H1 (cell line): Measurements from ENCODE around the gene ZNF695. TPM values are rescaled to one million over a fixed set of nuclear protein-coding genes. Genes with fewer than 3 reads are reported as not detected.

Experiments
- CTCF ChIP-seq, 3 experiments: IDR thresholded peaks; 1 replicate in 2 of 3; 2 replicates in 1 of 3; pipeline versions ENCODE4 v1.5.1 to v1.6.1; 2011; ENCODE audit warnings: low read length in 3 of 3, mild to moderate bottlenecking in 3 of 3, inconsistent platforms in 2 of 3, low read depth in 1 of 3, moderate library complexity in 1 of 3; ENCODE audit not compliant: insufficient read depth in 1 of 3; ENCODE audit errors: control extremely low read depth in 1 of 3
- MAX ChIP-seq: IDR thresholded peaks from 2 replicates; pipeline ENCODE4 v1.6.1; 2012; ENCODE audit warnings: inconsistent platforms
- polyA plus RNA-seq, 7 experiments: library from polyadenylated mRNA; depleted of rRNA in 3 of 7; stranded (reverse) in 5 of 7; unstranded in 2 of 7; fragments of >200 nt in 5 of 7; fragments of 200-250 nt in 2 of 7; gene quantifications; 1 replicate in 5 of 7; 2 replicates in 1 of 7; 4 replicates in 1 of 7; pipeline versions ENCODE4 v1.2.1 to v1.2.3, GENCODE V29; 2011 to 2013; ENCODE audit warnings: missing spikeins in 2 of 7, mixed read lengths in 2 of 7
- total RNA-seq: library from RNA; stranded (reverse); fragmentation: NEBNext Ultra II Directional; extraction: Animal tissue kit (Norgen Biotek cat#: 25700); gene quantifications from 2 replicates; pipeline ENCODE4 v1.2.1, GENCODE V29; 2021

The ZNF695 gene
- total and polyA plus RNA-seq, 2 of the 8 experiments (the other 6 are each of a cell fraction or from before 2014, with no cell fraction given) = 9.2 to 27.0 TPM

GRCh38 chr1:247013391-247013790, 5.5 kb upstream of the ZNF695 start (continued):
- no peak for TF ChIP-seq MAX
- TF ChIP-seq CTCF (IDR thresholded peaks at IDR 0.05; ENCODE audit: control extremely low read depth in 1 of 3, insufficient read depth in 1 of 3, low read depth in 1 of 3, low read length in 3 of 3) = no peak
